ENCODE results near the gene PITPNM2. TPM values are rescaled to one million over a fixed set of nuclear protein-coding genes. Genes with fewer than 3 reads are reported as not detected.

Gene PITPNM2
- polyA plus RNA-seq, 1 donor: 7.8 TPM

DNA sequence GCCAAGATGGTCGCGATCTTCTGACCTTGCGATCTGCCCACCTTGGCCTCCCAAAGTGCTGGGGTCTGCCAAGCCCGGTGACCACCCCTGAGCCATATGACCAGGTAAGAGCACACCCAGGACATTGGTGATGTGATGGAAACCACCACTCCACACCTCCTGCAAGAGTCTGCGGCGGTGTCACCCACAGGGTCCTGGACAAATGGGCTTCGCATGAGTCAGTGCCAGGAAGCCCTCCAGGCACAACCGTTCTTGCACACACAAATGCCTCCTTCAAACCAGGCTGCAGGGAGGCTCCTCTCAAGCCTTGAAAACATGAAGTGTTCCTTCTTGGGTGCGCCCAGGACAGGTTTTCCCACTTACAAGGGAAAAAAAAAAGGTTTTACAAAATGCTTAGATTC is 16.6 kb downstream of the PITPNM2 start:
- peaks cover 12% of the 10 kb centered on the region for H3K4me1 ChIP-seq (ENCODE audit: control insufficient read depth, insufficient read depth, low read length)
- no peak overlapping the region for H3K4me3 ChIP-seq (ENCODE audit: low read length)
- no peaks in the 10 kb centered on the region for H3K9me3 ChIP-seq (ENCODE audit: control insufficient read depth, low read depth, low read length)
- WGBS (ENCODE audit: insufficient coverage, low lambda C conversion rate): 80% methylated on average over 1 of the region's 9 CpGs
- DNase-seq: no peak
- no peaks in the 10 kb centered on the region for H3K27me3 ChIP-seq (ENCODE audit: control insufficient read depth, insufficient read depth, low read length)
- no peaks in the 10 kb centered on the region for H3K36me3 ChIP-seq (ENCODE audit: control insufficient read depth, insufficient read depth, low read length)
- no peak overlapping the region for H3K27ac ChIP-seq (ENCODE audit: low read length)

DNA sequence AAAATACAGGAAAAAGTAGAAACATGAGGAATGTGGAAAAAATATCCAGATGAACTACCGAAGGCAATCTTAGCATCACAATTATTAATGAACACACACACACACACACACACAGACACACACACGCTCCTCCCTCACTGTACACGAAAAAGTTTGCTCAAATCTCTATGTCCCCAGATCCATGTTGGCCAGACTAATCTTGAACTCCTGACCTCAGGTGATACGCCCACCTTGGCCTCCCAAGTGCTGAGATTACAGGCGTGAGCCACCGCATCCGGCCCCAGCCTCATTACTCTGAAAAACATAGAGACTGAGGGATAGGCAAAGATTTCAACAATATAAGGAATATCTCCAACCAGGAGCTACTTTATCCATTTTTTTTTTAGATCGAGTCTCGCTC is 17.2 kb downstream of the PITPNM2 start:
- no CpG with 5 or more reads among the region's 9 CpGs for WGBS (ENCODE audit: insufficient coverage, low lambda C conversion rate)
- no peak for DNase-seq
- Histone ChIP-seq H3K27ac (ENCODE audit: low read length) (no peak overlapping the region), H3K9me3 (ENCODE audit: control insufficient read depth, low read depth, low read length) (no peaks in the 10 kb centered on the region), H3K27me3 (ENCODE audit: control insufficient read depth, insufficient read depth, low read length) (no peaks in the 10 kb centered on the region), H3K36me3 (ENCODE audit: control insufficient read depth, insufficient read depth, low read length) (no peaks in the 10 kb centered on the region), H3K4me1 (ENCODE audit: control insufficient read depth, insufficient read depth, low read length) (peaks cover 12% of the 10 kb centered on the region), H3K4me3 (ENCODE audit: low read length) (no peak overlapping the region)

DNA sequence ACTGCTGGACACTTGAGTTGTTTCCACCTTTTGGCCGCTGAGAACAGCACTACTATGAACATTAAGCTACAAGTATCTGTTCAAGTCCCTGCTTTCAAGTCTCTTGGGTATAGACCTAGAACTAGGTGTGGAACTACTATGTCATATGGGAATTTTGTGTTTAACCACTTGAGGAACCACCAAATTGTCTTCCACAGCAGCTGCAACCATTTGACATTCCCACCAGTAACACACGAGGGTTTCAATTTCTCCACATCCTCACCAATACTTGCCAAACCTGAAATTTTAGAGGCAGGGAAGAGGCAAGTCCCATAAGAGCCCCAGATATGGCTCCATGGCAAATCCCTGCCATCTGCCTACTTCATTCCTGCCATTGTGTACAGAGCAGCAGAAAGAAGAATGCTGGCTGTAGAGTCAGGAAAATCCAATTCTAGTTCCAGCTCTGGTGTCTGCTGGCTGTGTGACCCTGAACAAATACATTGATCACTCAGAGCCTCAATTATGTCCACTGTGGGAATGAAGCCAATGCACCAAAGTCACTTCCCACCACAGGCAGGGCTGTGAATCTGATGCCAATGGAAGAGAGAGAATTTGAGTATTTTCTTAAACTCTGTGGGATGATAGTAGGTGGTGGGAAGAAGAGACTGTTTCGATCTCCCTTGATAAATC is 17.8 kb downstream of the PITPNM2 start:
- H3K36me3 ChIP-seq (ENCODE audit: control insufficient read depth, insufficient read depth, low read length): no peaks in the 10 kb centered on the region
- DNase-seq: no peak
- H3K9me3 ChIP-seq (ENCODE audit: control insufficient read depth, low read depth, low read length): no peaks in the 10 kb centered on the region
- H3K4me1 ChIP-seq (ENCODE audit: control insufficient read depth, insufficient read depth, low read length): peaks cover 12% of the 10 kb centered on the region
- H3K4me3 ChIP-seq (ENCODE audit: low read length): no peak overlapping the region
- H3K27me3 ChIP-seq (ENCODE audit: control insufficient read depth, insufficient read depth, low read length): no peaks in the 10 kb centered on the region
- WGBS (ENCODE audit: insufficient coverage, low lambda C conversion rate): no CpG with 5 or more reads among the region's 3 CpGs
- H3K27ac ChIP-seq (ENCODE audit: low read length): no peak overlapping the region

DNA sequence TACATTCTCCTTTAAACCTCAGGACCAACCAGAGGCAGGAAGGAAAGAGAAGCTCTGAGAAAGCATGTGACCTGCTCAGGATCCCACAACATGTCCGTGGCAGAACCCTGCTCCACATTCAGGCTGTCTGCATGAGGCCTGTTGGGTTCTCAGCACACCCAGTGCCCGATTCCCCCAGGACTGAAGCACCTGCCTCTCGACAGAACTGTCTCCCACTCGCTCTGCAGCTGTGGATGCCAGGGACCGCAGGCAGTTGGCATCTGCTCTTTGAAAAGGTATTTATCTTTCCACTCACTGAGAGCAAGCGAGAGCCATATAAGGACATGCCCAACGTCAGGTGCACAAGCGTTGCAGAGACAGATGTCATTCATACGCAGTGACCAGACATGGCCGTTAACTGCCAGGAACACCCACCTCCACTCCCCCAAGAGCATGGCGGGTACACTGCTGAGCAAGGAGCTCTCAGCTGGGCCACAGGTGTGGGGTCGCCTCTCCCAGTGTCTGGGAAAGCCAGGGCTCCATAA is 18.9 kb downstream of the PITPNM2 start:
- WGBS (ENCODE audit: insufficient coverage, low lambda C conversion rate): no CpG with 5 or more reads among the region's 12 CpGs
- Histone ChIP-seq H3K9me3 (ENCODE audit: control insufficient read depth, low read depth, low read length) (no peaks in the 10 kb centered on the region), H3K27me3 (ENCODE audit: control insufficient read depth, insufficient read depth, low read length) (no peaks in the 10 kb centered on the region), H3K36me3 (ENCODE audit: control insufficient read depth, insufficient read depth, low read length) (no peaks in the 10 kb centered on the region), H3K4me3 (ENCODE audit: low read length) (no peak overlapping the region), H3K27ac (ENCODE audit: low read length) (peak overlapping the region; percentile 36), H3K4me1 (ENCODE audit: control insufficient read depth, insufficient read depth, low read length) (peaks cover 12% of the 10 kb centered on the region)
- peak; percentile 35 to 60 for DNase-seq

DNA sequence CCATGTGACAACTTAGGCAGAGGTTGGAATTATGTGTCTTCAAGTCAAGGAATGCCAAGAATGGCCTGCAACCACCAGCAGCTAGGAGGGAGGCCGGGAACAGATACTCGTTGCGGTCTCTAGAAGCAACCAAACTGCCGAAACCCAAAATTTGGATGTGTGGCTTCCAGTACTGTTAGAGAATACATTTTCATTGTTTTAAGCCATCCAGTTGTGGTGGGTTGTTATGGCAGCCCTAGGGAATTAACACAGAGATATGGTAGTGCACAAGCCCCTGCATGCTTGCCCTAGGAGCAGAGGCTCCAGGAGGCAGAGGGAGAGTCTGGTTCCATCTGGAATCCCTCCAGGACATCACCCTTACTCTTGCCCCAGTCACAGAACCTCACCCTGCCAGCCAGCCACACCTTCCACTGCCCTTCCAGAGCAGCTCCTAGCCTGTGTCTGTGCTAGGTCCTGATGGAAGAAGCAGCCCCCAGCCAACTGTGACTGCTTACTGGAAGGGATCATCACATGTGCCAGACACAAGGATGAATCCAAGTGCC is 19.5 kb downstream of the PITPNM2 start:
- no CpG with 5 or more reads among the region's 4 CpGs for WGBS (ENCODE audit: insufficient coverage, low lambda C conversion rate)
- peaks cover 12% of the 10 kb centered on the region for H3K4me1 ChIP-seq (ENCODE audit: control insufficient read depth, insufficient read depth, low read length)
- H3K9me3 ChIP-seq (ENCODE audit: control insufficient read depth, low read depth, low read length): no peaks in the 10 kb centered on the region
- no peaks in the 10 kb centered on the region for H3K27me3 ChIP-seq (ENCODE audit: control insufficient read depth, insufficient read depth, low read length)
- H3K27ac ChIP-seq (ENCODE audit: low read length): peak overlapping the region; percentile 36
- no peak overlapping the region for H3K4me3 ChIP-seq (ENCODE audit: low read length)
- no peak for DNase-seq
- no peaks in the 10 kb centered on the region for H3K36me3 ChIP-seq (ENCODE audit: control insufficient read depth, insufficient read depth, low read length)

DNA sequence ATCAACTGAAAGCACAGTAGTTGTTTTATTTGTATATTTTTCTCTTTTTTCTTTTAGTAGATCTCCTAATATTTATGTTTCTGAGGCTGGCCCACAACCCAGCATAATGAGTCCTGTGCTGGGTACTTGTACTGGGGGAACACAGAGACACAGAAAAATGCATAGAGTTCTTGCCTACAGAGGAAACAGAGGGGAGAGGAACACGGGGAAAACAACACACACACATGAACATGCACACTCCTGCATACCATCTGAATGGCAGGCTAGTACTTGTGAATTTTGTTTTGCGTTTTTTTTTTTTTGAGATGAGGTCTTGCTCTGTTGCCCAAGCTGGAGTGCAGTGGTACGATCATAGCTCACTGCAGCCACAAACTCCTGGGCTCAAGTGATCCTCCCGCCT is 21.3 kb downstream of the PITPNM2 start:
- no peaks in the 10 kb centered on the region for H3K9me3 ChIP-seq (ENCODE audit: control insufficient read depth, low read depth, low read length)
- no peak for DNase-seq
- no peaks in the 10 kb centered on the region for H3K27me3 ChIP-seq (ENCODE audit: control insufficient read depth, insufficient read depth, low read length)
- H3K36me3 ChIP-seq (ENCODE audit: control insufficient read depth, insufficient read depth, low read length): no peaks in the 10 kb centered on the region
- no peak overlapping the region for H3K27ac ChIP-seq (ENCODE audit: low read length)
- peaks cover 15% of the 10 kb centered on the region for H3K4me1 ChIP-seq (ENCODE audit: control insufficient read depth, insufficient read depth, low read length)
- WGBS (ENCODE audit: insufficient coverage, low lambda C conversion rate): no CpG with 5 or more reads among the region's 4 CpGs
- H3K4me3 ChIP-seq (ENCODE audit: low read length): no peak overlapping the region

DNA sequence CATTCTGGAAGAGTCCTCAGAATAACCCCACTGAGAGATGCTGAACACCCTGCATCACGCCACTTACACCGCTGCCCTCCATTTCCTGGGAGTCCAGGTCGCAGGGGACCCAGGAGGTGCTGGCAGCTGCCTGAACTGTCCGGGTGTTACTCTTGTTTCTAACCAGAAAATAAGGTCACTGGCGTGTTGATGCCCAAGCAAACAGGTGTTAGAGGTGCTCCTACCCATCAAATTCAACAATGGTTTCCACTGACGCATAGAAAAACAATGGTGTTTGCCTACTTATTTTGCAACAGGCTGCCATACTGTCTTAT is 23.8 kb downstream of the PITPNM2 start:
- Histone ChIP-seq H3K9me3 (ENCODE audit: control insufficient read depth, low read depth, low read length) (no peaks in the 10 kb centered on the region), H3K36me3 (ENCODE audit: control insufficient read depth, insufficient read depth, low read length) (no peaks in the 10 kb centered on the region), H3K27ac (ENCODE audit: low read length) (peak overlapping the region; percentile 48), H3K4me1 (ENCODE audit: control insufficient read depth, insufficient read depth, low read length) (peaks cover 15% of the 10 kb centered on the region), H3K27me3 (ENCODE audit: control insufficient read depth, insufficient read depth, low read length) (no peaks in the 10 kb centered on the region), H3K4me3 (ENCODE audit: low read length) (no peak overlapping the region)
- DNase-seq: no peak
- no CpG with 5 or more reads among the region's 6 CpGs for WGBS (ENCODE audit: insufficient coverage, low lambda C conversion rate)

DNA sequence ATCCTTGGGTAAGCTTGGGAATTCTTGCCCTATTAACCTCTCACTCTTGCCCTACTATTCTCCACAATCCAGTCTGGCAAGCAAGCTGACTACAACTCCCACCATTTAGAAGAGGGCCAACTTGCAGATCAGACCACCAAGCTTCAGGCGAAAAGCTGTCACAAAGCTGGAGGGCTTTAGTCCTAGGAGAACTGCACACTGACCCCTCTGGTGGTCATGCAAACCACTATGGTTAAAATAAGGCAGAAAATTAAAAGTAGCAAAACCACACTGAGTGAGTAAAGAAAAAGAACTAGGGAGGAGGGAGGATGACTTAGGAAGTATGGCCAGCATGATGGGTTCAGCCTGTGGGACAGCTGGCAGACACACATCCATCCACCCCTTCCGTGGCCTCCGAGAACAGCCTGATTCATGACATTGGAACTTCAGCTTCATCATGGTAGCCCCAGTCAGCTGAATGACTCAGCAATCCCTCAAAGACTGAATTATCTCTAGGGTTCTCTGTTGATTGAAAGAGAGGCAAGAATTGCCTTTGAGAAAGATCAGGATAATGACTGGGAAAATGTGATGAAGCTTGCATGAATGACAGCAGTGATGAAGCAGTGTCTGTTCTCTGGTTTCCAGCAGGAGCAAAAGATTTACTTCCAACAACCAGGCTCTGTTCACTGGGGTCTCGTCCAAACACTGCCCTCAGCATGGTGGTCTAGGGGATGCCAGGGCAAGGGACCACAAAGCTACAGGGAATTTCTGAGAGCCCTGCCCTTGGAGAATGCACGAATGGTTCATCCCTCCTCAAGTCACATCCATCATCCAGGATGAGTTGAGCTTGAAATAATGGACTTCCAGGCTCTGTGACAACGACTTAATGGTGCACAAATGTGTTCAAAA is 24.4 kb downstream of the PITPNM2 start:
- peak; percentile 65 to 78 for DNase-seq
- WGBS (ENCODE audit: insufficient coverage, low lambda C conversion rate): no CpG with 5 or more reads among the region's 6 CpGs
- Histone ChIP-seq H3K4me1 (ENCODE audit: control insufficient read depth, insufficient read depth, low read length) (peaks cover 12% of the 10 kb centered on the region), H3K27ac (ENCODE audit: low read length) (peak overlapping the region; percentile 48), H3K4me3 (ENCODE audit: low read length) (no peak overlapping the region), H3K27me3 (ENCODE audit: control insufficient read depth, insufficient read depth, low read length) (no peaks in the 10 kb centered on the region), H3K36me3 (ENCODE audit: control insufficient read depth, insufficient read depth, low read length) (no peaks in the 10 kb centered on the region), H3K9me3 (ENCODE audit: control insufficient read depth, low read depth, low read length) (no peaks in the 10 kb centered on the region)

DNA sequence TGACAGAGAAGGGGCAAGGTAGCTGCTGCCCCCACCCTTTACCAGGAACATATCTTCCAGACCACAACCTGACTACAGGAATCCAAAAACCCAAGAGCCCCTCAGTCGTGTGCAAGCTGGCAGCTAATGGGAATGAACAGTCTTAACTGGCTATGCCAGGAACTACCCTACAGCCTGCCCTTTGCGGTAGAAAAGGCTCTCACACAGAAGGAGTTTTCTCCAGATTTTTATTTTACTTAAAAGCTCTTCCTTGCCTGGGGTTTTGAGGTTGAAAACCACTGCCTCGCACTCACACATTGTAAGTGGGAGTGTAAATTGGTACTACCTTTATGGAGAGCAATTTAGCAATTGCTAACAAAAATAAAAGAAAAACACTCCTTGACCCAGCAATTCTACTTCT is 28.3 kb downstream of the PITPNM2 start:
- 100% methylated on average over 1 of the region's 3 CpGs for WGBS (ENCODE audit: insufficient coverage, low lambda C conversion rate)
- peaks cover 4% of the 10 kb centered on the region for H3K4me1 ChIP-seq (ENCODE audit: control insufficient read depth, insufficient read depth, low read length)
- no peak for DNase-seq
- H3K27me3 ChIP-seq (ENCODE audit: control insufficient read depth, insufficient read depth, low read length): no peaks in the 10 kb centered on the region
- no peaks in the 10 kb centered on the region for H3K9me3 ChIP-seq (ENCODE audit: control insufficient read depth, low read depth, low read length)
- no peaks in the 10 kb centered on the region for H3K36me3 ChIP-seq (ENCODE audit: control insufficient read depth, insufficient read depth, low read length)
- no peak overlapping the region for H3K27ac ChIP-seq (ENCODE audit: low read length)
- no peak overlapping the region for H3K4me3 ChIP-seq (ENCODE audit: low read length)

DNA sequence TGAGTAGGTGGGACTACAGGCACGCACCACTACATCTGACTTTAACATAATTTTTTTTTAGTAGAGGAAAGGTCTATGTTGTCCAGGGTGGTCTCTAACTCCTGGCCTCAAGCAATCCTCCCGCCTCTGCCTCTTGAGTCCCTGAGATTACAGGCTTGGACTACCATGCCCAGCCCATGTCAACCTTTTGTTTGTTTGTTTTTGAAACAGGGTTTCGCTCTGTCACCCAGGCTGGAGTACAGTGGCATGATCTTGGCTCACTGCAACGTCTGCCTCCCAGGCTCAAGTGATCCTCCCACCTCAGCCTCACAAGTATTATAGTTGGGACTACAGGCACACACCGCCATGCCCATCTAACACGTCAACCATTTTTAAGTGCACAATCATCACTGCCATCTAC is 29.2 kb downstream of the PITPNM2 start:
- no peak for DNase-seq
- H3K4me1 ChIP-seq (ENCODE audit: control insufficient read depth, insufficient read depth, low read length): peaks cover 4% of the 10 kb centered on the region
- no peaks in the 10 kb centered on the region for H3K9me3 ChIP-seq (ENCODE audit: control insufficient read depth, low read depth, low read length)
- no peak overlapping the region for H3K4me3 ChIP-seq (ENCODE audit: low read length)
- WGBS (ENCODE audit: insufficient coverage, low lambda C conversion rate): no CpG with 5 or more reads among the region's 6 CpGs
- H3K27me3 ChIP-seq (ENCODE audit: control insufficient read depth, insufficient read depth, low read length): no peaks in the 10 kb centered on the region
- no peaks in the 10 kb centered on the region for H3K36me3 ChIP-seq (ENCODE audit: control insufficient read depth, insufficient read depth, low read length)
- no peak overlapping the region for H3K27ac ChIP-seq (ENCODE audit: low read length)

All from large intestine (tissue), 3 donors.